SK-N-SH (cell line): Measurements from ENCODE around the gene CYSTM1. TPM values are rescaled to one million over a fixed set of nuclear protein-coding genes. Genes with fewer than 3 reads are reported as not detected.

Experiments
- CTCF ChIA-PET: fragments of 300-600, 350-600 bp; formaldehyde crosslinking; extraction: SDS; loops from one replicate; lab custom pipeline; 2021; lab: Yijun Ruan, JAX
- POLR2A ChIA-PET: fragments of 350-600 bp; sonication (Branson Sonifier 250); formaldehyde crosslinking; extraction: SDS; loops from one replicate; lab custom pipeline; 2020; ENCODE audit warnings: antibody characterized with exemption, inconsistent platforms; lab: Yijun Ruan, JAX
- DNase-seq: peaks from one replicate; pipeline ENCODE4 v3.0.0; 2012
- H2AFZ ChIP-seq: fragments of 200-600 bp; sonication (generic); 2 replicates; pipeline ENCODE4 v1.8.1; 2016; ENCODE audit warnings: antibody characterized with exemption, mild to moderate bottlenecking, low read depth
- H3F3A ChIP-seq: fragments of 200-600 bp; sonication (generic); replicated peaks from 2 replicates; pipeline ENCODE3; 2016; ENCODE audit warnings: antibody characterized with exemption, mild to moderate bottlenecking; ENCODE audit not compliant: insufficient read depth
- H3K27ac ChIP-seq, 2 experiments: fragments of 200-500 bp in 1 of 2; fragments of 200-600 bp in 1 of 2; sonication (Bioruptor generic) in 1 of 2; sonication (generic), shearing (Covaris generic) in 1 of 2; 2 replicates each; pipeline versions ENCODE4 v1.5.1 to v1.6.1; 2014 to 2016; ENCODE audit warnings: low read depth in 2 of 2, inconsistent platforms in 1 of 2, low read length in 1 of 2, mild to moderate bottlenecking in 1 of 2, mixed read lengths in 1 of 2
- H3K27me3 ChIP-seq: fragments of 200-600 bp; sonication (generic), shearing (Covaris generic); 2 replicates; pipeline ENCODE4 v1.6.1; 2016; ENCODE audit warnings: mixed run types; ENCODE audit not compliant: insufficient read depth
- H3K36me3 ChIP-seq, 2 experiments: fragments of 200-500 bp in 1 of 2; fragments of 200-600 bp in 1 of 2; sonication (Bioruptor generic) in 1 of 2; sonication (generic) in 1 of 2; replicated peaks in 1 of 2; 2 replicates each; pipeline versions ENCODE3 to v1.5.1; 2014 to 2016; ENCODE audit warnings: low read length in 1 of 2, mild to moderate bottlenecking in 1 of 2; ENCODE audit not compliant: insufficient read depth in 2 of 2, control insufficient read depth in 1 of 2
- H3K4me1 ChIP-seq, 2 experiments: fragments of 200-500 bp in 1 of 2; fragments of 200-600 bp in 1 of 2; sonication (Bioruptor generic) in 1 of 2; sonication (generic), shearing (Covaris generic) in 1 of 2; 2 replicates each; pipeline versions ENCODE4 v1.5.1 to v1.6.1; 2014 to 2016; ENCODE audit warnings: low read depth in 1 of 2, low read length in 1 of 2, mixed run types in 1 of 2; ENCODE audit not compliant: insufficient read depth in 2 of 2, control insufficient read depth in 1 of 2
- H3K4me2 ChIP-seq: fragments of 200-600 bp; sonication (generic), shearing (Covaris generic); 2 replicates; pipeline ENCODE4 v1.6.1; 2017; ENCODE audit warnings: mixed run types
- H3K4me3 ChIP-seq, 2 experiments: fragments of 200-500 bp in 1 of 2; fragments of 200-600 bp in 1 of 2; sonication (Bioruptor generic) in 1 of 2; sonication (generic), shearing (Covaris generic) in 1 of 2; 2 replicates each; pipeline versions ENCODE4 v1.5.1 to v1.8.1; 2014 to 2016; ENCODE audit warnings: low read depth in 2 of 2, inconsistent platforms in 1 of 2, low read length in 1 of 2, mild to moderate bottlenecking in 1 of 2, mixed read lengths in 1 of 2, moderate library complexity in 1 of 2
- H3K79me2 ChIP-seq: fragments of 200-600 bp; sonication (generic); 2 replicates; pipeline ENCODE4 v1.8.1; 2017; ENCODE audit warnings: mild to moderate bottlenecking; ENCODE audit not compliant: insufficient read depth
- H3K9ac ChIP-seq: fragments of 200-600 bp; sonication (generic); 2 replicates; pipeline ENCODE4 v1.6.1; 2017; ENCODE audit warnings: mixed run types
- H3K9me2 ChIP-seq: fragments of 200-600 bp; sonication (generic); 2 replicates; pipeline ENCODE4 v1.6.1; 2017; ENCODE audit warnings: mixed run types
- H3K9me3 ChIP-seq: fragments of 200-600 bp; sonication (generic); 2 replicates; pipeline ENCODE4 v1.6.1; 2017; ENCODE audit warnings: mixed run types, mild to moderate bottlenecking, moderate library complexity
- H4K20me1 ChIP-seq: fragments of 200-600 bp; sonication (generic); 2 replicates; pipeline ENCODE4 v1.6.1; 2017; ENCODE audit warnings: mild to moderate bottlenecking, mixed run types; ENCODE audit not compliant: insufficient read depth
- CHD2 ChIP-seq: fragments of 150-350 bp; IDR thresholded peaks from 2 replicates; pipeline ENCODE4 v1.6.1; 2018; ENCODE audit warnings: low read length; ENCODE audit not compliant: partially characterized antibody
- EP300 ChIP-seq, 2 experiments: IDR thresholded peaks; 2 replicates each; pipeline versions ENCODE4 v1.4.0 to v1.6.1; 2012; ENCODE audit warnings: borderline replicate concordance in 1 of 2, low read depth in 1 of 2, low read length in 1 of 2
- FOXJ3 ChIP-seq: sonication (generic); formaldehyde crosslinking; IDR thresholded peaks from 2 replicates; pipeline ENCODE4 v1.5.1; 2020; ENCODE audit warnings: mild to moderate bottlenecking, missing genetic modification reagents
- GABPA ChIP-seq: IDR thresholded peaks from 2 replicates; pipeline ENCODE4 v1.4.0; 2012; ENCODE audit warnings: low read depth, mild to moderate bottlenecking
- GATA2 ChIP-seq: sonication (generic); formaldehyde crosslinking; IDR thresholded peaks from 2 replicates; pipeline ENCODE4 v1.5.0; 2020; ENCODE audit warnings: mild to moderate bottlenecking, missing genetic modification reagents
- IRF3 ChIP-seq: fragments of 150-350 bp; IDR thresholded peaks from 2 replicates; pipeline ENCODE4 v1.6.1; 2016; ENCODE audit warnings: mild to moderate bottlenecking, low read depth, low read length
- MEF2A ChIP-seq: IDR thresholded peaks from 2 replicates; pipeline ENCODE4 v1.4.0; 2012; ENCODE audit warnings: low read depth, borderline replicate concordance
- MXI1 ChIP-seq: IDR thresholded peaks from 2 replicates; pipeline ENCODE4 v1.6.1; 2012; ENCODE audit warnings: mild to moderate bottlenecking, low read depth, low read length, improper control_type of control experiment
- NRF1 ChIP-seq: IDR thresholded peaks from 2 replicates; pipeline ENCODE4 v1.6.1; 2012; ENCODE audit warnings: low read depth, mild to moderate bottlenecking, low read length
- POLR2AphosphoS5 ChIP-seq: IDR thresholded peaks from 2 replicates; pipeline ENCODE4 v1.6.1; 2012; ENCODE audit warnings: low read depth, low read length
- REST ChIP-seq: IDR thresholded peaks from 2 replicates; pipeline ENCODE4 v1.6.1; 2012; ENCODE audit warnings: mild to moderate bottlenecking, low read depth, low read length, moderate library complexity
- SMC3 ChIP-seq: IDR thresholded peaks from 2 replicates; pipeline ENCODE4 v1.6.1; 2012; ENCODE audit warnings: low read depth, low read length, improper control_type of control experiment
- TCF12 ChIP-seq: IDR thresholded peaks from 2 replicates; pipeline ENCODE4 v1.4.0; 2012
- TEAD4 ChIP-seq: IDR thresholded peaks from 2 replicates; pipeline ENCODE4 v1.4.0; 2012; ENCODE audit warnings: mild to moderate bottlenecking, borderline replicate concordance; ENCODE audit not compliant: insufficient read depth
- USF1 ChIP-seq: IDR thresholded peaks from 2 replicates; pipeline ENCODE4 v1.4.0; 2012; ENCODE audit warnings: low read depth, borderline replicate concordance
- ZBTB33 ChIP-seq: IDR thresholded peaks from 2 replicates; pipeline ENCODE4 v1.4.0; 2012; ENCODE audit warnings: low read depth, borderline replicate concordance
- WGBS: methylation state at CpG from one replicate; pipeline ENCODE4 v1.1.6; 2017; ENCODE audit warnings: low lambda C conversion rate; 5-methylcytosine and 5-hydroxymethylcytosine counted together
- polyA plus RNA-seq, 3 experiments: library from polyadenylated mRNA; depleted of rRNA; stranded (reverse); fragments of >200 nt; gene quantifications; 2 replicates each; pipeline ENCODE4 v1.2.3, GENCODE V29; 2012

Gene CYSTM1
- polyA plus RNA-seq, 1 of the 3 experiments (the other 2 are of a cell fraction), result 27.1 TPM

GRCh38 chr5:140236891-140237598 is 62.1 kb downstream of the CYSTM1 start:
- Histone ChIP-seq H3K36me3 (no peaks in the 10 kb centered on the region), H3K4me2 (no peak overlapping the region)
- TF ChIP-seq MEF2A (no peak), USF1 (no peak), REST (no peak), TCF12 (no peak), SMC3 (no peak), TEAD4 (no peak), GATA2 (no peak), NRF1 (no peak), EP300 (IDR thresholded peaks at IDR 0.05; ENCODE audit: borderline replicate concordance in 1 of 2, low read depth in 1 of 2, low read length in 1 of 2) (no peak), ZBTB33 (no peak), GABPA (no peak), FOXJ3 (CRISPR knock-in tag) (no peak), MXI1 (no peak), POLR2AphosphoS5 (no peak), CHD2 (no peak), IRF3 (no peak)
- TF ChIP-seq, all 33 proteins: peak for 0
- ChIA-PET CTCF (interaction anchor here (1.2 to 2.7 kb wide), 5 partner anchors 16 to 127 kb away, joined by 3 to 12 read pairs (median 4); partner anchors contain the start of gene HBEGF), POLR2A (no interaction called here)
- Histone ChIP-seq H3K27ac (no peak overlapping the region), H2AFZ (no peak overlapping the region), H3K9me2 (no peaks in the 10 kb centered on the region), H3K9me3 (no peaks in the 10 kb centered on the region), H4K20me1 (no peaks in the 10 kb centered on the region), H3K79me2 (no peaks in the 10 kb centered on the region), H3K9ac (no peak overlapping the region), H3K27me3 (no peaks in the 10 kb centered on the region), H3K4me1 (peaks cover 16 to 19% of the 10 kb centered on the region in 2 experiments), H3F3A (peaks cover 5% of the 10 kb centered on the region), H3K4me3 (no peak overlapping the region)
- DNase-seq, result no peak
- WGBS, result 91% methylated on average over 5 of the region's 6 CpGs
